Ishikawa (cell line): ENCODE results near the gene FAM217B.

Experiments
- EP300 ChIP-seq: IDR thresholded peaks from 2 replicates; pipeline ENCODE4 v1.6.1; 2012; ENCODE audit warnings: borderline replicate concordance
- FOXM1 ChIP-seq: IDR thresholded peaks from 2 replicates; pipeline ENCODE4 v1.6.1; 2012; ENCODE audit warnings: low read depth, borderline replicate concordance
- MAX ChIP-seq: IDR thresholded peaks from 2 replicates; pipeline ENCODE4 v1.6.1; 2012
- RAD21 ChIP-seq: IDR thresholded peaks from 2 replicates; pipeline ENCODE4 v1.6.1; 2012; ENCODE audit warnings: low read depth
- USF1 ChIP-seq: IDR thresholded peaks from 2 replicates; pipeline ENCODE4 v1.6.1; 2012
- YY1 ChIP-seq: IDR thresholded peaks from 2 replicates; pipeline ENCODE4 v1.6.1; 2012; ENCODE audit warnings: low read depth
- ZBTB7A ChIP-seq: IDR thresholded peaks from 2 replicates; pipeline ENCODE4 v1.6.1; 2012; ENCODE audit warnings: low read depth

- TF ChIP-seq EP300: no peak
- TF ChIP-seq FOXM1: no peak
- no peak for TF ChIP-seq MAX
- TF ChIP-seq RAD21: no peak
- no peak for TF ChIP-seq YY1
- TF ChIP-seq USF1: no peak
- no peak for TF ChIP-seq ZBTB7A
Measured at GRCh38 chr20:59945175-59945574, 5.0 kb downstream of the FAM217B start.
